GM18526 (cell line): ENCODE data around the gene AGMO.

Source experiments
- POLR2A ChIP-seq: IDR thresholded peaks from 3 replicates; pipeline ENCODE4 v1.6.1; 2011; ENCODE audit not compliant: insufficient read length; ENCODE audit errors: extremely low read depth

Gene AGMO

GRCh38 chr7:15402436-15403136, 159.2 kb downstream of the AGMO start:
- no peak for TF ChIP-seq POLR2A

DNA sequence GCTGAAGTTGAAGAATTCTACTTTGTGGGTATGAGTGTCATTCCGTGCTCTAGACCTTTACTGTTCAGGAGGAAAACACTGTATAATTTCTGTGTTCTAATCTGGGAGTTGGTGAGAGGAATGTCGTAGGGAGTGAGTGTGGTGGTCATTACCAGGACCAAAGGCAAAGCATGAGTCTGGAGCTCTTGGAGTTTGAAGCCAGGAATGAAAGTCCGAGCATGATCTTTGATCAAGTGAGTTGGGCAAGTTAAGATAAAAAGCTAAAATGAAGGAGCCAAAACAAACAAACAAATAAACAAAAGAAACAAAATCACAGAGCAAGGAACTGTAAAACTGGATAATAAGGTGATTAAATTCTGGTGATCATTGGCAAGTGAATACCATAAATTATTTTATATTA, 161.4 kb downstream of the AGMO start:
- TF ChIP-seq POLR2A, result no peak

DNA sequence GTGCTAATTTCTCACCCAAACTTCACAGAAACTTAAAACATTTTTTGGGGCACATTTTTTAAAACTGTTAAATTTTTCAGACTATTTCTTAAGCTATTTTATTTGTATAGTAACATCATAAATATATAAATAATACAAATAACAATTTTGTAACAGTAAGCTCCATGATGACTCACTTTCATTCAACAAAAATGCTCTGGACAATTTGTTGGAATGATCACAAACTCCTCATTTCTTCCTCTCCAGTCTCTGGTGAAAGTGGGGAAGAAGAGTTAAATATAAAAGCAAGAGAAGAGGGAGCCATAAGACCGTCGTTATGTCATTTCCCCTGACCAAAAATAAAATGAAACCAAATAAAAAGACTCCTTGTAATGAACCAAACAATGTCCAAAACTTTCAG, 162.4 kb downstream of the AGMO start:
- TF ChIP-seq POLR2A, result no peak

- TF ChIP-seq POLR2A, result no peak
These were observed 163.7 kb downstream of the AGMO start for GRCh38 chr7:15397922-15398760.

- no peak for TF ChIP-seq POLR2A
These were observed 164.7 kb downstream of the AGMO start for GRCh38 chr7:15397159-15397550.

DNA sequence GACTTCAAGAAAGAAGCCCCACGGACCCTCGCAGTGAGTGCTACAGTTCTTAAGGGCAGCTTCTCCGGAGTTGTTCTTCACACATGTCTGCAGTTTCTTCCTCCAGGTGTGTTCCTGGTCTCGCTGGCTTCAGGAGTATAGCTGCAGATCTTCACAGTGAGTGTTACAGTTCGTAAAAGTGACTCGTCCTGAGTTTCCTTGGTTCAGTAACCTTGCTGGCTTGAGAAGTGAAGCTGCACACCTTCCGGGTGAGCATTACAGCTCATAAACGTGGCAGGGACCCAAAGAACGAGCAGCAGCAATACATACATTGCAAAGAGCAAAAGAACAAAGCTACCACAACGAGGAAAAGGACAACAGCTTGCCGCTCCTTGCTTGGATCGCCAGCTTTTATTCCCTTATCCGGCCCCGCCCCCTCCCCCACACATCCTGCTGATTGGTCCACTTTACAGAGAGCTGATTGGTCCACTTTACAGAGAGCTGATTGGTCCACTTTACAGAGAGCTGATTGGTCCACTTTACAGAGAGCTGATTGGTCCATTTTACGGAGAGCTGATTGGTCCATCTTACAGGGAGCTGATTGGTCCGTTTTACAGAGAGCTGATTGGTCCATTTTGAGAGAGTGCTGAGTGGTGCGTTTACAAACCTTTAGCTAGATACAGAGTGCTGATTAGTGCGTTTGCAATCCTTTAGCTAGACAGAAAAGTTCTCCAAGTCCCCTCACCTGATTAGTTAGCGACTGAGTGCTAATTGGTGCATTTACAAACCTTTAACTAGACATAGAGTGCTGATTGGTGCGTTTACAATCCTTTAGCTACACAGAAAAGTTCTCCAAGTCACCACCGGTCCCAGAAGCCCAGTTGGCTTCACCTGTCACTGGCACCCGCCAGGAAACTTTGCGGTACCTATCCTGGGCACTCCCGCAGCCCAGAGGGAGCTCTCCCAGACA, 165.3 kb downstream of the AGMO start:
- no peak for TF ChIP-seq POLR2A

DNA sequence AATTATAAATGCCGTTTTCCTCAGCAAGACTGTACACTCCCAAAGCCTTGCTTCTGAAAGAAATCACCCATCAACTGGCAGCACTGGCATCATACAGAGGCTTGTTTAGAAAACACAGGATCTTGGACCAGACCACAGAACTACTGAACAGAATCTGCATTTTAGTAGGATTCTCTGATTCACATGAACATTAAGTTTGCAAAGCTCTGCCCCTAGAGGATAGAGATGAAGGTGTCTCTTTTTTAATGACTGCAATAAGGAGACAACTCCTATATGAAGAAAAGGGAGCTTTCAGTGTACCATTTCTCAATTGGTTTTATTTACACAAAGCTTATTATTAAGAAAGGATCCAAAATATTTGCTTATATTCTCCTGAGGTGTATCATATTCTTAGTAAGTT, 172.7 kb downstream of the AGMO start:
- TF ChIP-seq POLR2A, result no peak

DNA sequence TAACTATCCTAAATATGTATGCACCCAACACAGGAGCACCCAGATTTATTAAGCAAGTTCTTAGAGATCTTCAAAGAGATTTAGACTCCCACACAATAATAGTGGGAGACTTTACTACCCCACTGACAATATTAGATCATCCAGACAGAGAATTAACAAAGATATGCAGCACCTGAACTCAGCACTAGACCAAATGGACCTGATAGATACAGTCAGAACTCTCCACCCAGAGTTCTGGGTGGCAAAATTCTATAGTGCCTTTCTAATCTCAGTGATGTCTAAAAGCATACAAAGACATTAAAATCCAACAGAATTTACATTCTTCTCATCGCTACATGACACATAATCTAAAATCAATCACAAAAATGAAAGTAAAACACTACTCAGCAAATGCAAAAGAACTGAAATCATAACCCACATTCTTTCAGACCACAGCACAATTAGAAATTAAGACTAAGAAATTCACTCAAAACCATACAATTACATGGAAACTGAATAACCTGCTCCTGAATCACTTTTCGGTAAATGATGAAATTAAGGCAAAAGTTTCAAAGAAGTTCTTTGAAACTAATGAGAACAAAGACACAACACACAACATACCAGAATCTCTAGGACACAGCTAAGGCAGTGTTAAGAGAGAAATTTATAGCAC, 183.2 kb downstream of the AGMO start:
- no peak for TF ChIP-seq POLR2A

DNA sequence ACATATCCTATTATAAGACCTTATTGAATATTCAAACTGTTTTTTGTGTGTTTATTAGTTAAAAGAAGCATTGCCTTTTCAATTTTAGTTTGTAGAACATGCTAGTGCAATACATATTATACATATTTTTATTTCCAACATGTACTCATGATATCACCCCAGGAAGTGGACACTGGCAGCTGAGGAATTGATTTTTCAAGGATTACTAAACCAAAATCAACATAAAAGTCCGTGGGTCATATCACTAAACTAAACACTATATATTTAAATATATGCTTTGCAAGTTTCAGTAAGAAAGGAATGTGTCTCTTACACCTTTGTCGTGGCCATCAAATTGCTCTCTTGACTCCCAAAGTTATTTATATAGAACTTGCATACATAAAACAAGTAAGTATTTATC, 185.2 kb downstream of the AGMO start:
- TF ChIP-seq POLR2A, result no peak

DNA sequence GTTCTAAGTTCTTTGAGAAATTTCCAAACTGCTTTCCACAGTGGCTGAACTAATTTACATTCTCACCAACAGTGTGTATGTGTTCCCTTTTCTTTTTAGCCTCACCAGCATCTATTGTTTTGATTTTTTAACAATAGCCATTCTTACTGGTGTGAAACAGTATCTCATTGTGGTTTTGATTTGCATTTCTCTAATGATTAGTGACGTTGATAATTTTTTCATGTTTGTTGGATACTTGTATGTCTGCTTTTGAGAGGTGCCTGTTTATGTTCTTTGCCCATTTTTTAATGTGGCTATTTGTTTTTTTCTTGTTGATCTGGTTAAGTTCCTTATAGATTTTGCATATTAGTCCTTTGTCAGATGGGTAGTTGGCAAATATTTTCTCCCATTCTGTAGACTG, 191.4 kb downstream of the AGMO start:
- TF ChIP-seq POLR2A, result no peak

DNA sequence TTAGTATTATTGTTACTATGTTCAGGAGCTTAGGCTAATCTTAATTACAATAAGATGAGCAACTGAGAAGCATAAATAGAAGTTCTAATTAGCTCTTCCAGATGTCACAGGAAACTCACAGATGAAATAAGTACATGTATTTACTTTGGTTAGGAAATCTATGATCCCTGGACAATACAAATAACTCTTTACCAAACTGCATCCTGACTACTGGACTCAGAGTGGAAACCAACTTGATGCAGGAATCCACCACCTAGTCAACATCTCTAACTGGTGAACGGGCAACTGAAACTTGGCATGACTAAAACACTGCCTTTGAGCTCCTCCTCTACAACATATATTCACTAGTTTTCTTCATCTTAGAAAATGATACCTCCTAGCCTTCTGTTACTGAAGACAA, 193.2 kb downstream of the AGMO start:
- no peak for TF ChIP-seq POLR2A

GRCh38 chr7:15367897-15368296, 193.9 kb downstream of the AGMO start:
- no peak for TF ChIP-seq POLR2A

DNA sequence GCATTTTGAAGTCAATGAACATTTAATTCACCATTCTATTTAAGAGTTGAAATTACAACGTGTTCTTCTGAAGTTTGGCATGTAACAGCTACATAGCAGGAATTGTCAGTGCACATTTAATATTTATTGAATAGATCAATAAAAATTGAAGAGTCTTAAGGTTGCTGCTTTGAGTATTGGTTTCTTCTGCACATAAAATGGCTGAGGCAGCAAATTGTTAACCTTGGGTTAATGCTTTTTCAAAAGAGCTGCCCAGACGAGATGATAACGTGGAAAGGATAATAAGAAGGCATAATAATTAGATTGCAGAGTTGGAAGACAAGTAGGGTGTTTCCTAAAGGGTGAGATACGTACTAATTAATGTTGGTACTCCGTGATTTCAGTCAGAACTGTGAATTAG, 203.7 kb downstream of the AGMO start:
- TF ChIP-seq POLR2A, result no peak

DNA sequence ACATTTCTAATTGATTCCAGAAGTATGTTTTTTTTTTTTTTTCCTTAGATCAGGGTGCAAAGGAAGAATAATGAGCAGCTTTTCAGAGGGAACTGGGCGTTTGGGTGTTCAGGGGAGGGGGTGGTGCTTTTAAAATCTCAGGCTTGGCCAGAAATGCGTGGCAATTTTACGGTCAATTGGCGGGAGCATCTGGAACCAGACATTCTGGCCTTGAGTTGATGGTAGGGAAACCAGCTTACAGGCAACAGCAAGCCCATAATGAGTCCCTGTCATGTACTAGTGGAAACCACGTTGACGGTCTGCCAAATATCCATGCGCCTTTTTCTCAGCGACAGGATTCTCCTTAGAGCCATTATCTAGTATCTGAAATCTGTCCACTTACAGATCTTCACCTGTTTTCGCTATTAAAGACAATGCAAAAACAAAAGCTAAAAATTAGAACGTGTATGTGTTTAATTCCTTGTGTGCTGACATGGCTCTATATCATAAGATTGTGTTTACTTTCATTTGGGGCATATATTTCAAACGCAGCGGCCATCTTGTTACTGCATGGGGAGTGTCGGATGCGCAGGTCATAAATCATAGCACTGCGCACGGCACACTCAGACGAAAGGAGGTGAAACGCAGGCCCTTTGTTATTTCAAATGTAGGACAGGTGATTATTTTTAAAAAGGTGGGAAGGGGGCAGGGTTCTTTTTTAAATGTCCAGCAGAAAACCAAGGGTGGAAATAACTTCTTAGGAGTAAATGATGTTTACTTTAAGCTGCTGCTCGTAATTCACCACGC, 209.2 kb downstream of the AGMO start:
- no peak for TF ChIP-seq POLR2A
